ENCODE measurements around the gene LRRC66. TPM values are rescaled to one million over a fixed set of nuclear protein-coding genes. Genes with fewer than 3 reads are reported as not detected.

LRRC66 gene
- total RNA-seq, 1 experiment from 2014 or later: not detected

GRCh38 chr4:52017814-52018213 lies 2.3 kb downstream of the LRRC66 start:
- Histone ChIP-seq H3K27me3 (replicated peaks; ENCODE audit: control insufficient read depth, insufficient read depth, low read length) (no peaks in the 10 kb centered on the region), H3K4me1 (peaks cover 3% of the 10 kb centered on the region; the same call in 1 of the 2 replicates), H3K9me3 (no peaks in the 10 kb centered on the region), H3K4me3 (ENCODE audit: low read depth, low read length) (no peak overlapping the region), H3K36me3 (ENCODE audit: control insufficient read depth, insufficient read depth, low read length) (no peaks in the 10 kb centered on the region)
- H3K4me3 Mint-ChIP-seq (ENCODE audit: unreplicated experiment): no peak overlapping the region
- no peaks in the 10 kb centered on the region for H3K27me3 Mint-ChIP-seq (ENCODE audit: insufficient read depth, unreplicated experiment)
- no TSS peak for BruUV-seq (replicated peaks)
- DNase-seq: no peak
- ChIA-PET CTCF (no interaction called here), POLR2A (no interaction called here)
- TF ChIP-seq, protein P1, sequence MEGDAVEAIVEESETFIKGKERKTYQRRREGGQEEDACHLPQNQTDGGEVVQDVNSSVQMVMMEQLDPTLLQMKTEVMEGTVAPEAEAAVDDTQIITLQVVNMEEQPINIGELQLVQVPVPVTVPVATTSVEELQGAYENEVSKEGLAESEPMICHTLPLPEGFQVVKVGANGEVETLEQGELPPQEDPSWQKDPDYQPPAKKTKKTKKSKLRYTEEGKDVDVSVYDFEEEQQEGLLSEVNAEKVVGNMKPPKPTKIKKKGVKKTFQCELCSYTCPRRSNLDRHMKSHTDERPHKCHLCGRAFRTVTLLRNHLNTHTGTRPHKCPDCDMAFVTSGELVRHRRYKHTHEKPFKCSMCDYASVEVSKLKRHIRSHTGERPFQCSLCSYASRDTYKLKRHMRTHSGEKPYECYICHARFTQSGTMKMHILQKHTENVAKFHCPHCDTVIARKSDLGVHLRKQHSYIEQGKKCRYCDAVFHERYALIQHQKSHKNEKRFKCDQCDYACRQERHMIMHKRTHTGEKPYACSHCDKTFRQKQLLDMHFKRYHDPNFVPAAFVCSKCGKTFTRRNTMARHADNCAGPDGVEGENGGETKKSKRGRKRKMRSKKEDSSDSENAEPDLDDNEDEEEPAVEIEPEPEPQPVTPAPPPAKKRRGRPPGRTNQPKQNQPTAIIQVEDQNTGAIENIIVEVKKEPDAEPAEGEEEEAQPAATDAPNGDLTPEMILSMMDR (IDR thresholded peaks at IDR 0.05; ENCODE audit: insufficient read depth in 1 of 2, low read depth in 1 of 2, low read length in 1 of 2, severe bottlenecking in 1 of 2, unreplicated experiment in 1 of 2): no peak
- no peak overlapping the region for H3K27ac Mint-ChIP-seq (ENCODE audit: unreplicated experiment)
- no peaks in the 10 kb centered on the region for H3K4me1 Mint-ChIP-seq (ENCODE audit: low read depth, unreplicated experiment)
- no peaks in the 10 kb centered on the region for H3K9me3 Mint-ChIP-seq (ENCODE audit: unreplicated experiment)
- intact Hi-C loops (cut with micrococcal nuclease; ENCODE audit: unreplicated experiment): loop anchor here (10.0 kb wide), 1 partner anchor 63 kb away; no protein-coding TSS in a partner anchor
- H3K36me3 Mint-ChIP-seq (ENCODE audit: insufficient read depth, unreplicated experiment): no peaks in the 10 kb centered on the region

GRCh38 chr4:52016981-52017380 lies 3.2 kb downstream of the LRRC66 start:
- Mint-ChIP-seq H3K4me1 (ENCODE audit: low read depth, unreplicated experiment) (no peaks in the 10 kb centered on the region), H3K4me3 (ENCODE audit: unreplicated experiment) (no peak overlapping the region), H3K27ac (ENCODE audit: unreplicated experiment) (no peak overlapping the region), H3K27me3 (ENCODE audit: insufficient read depth, unreplicated experiment) (no peaks in the 10 kb centered on the region), H3K9me3 (ENCODE audit: unreplicated experiment) (no peaks in the 10 kb centered on the region), H3K36me3 (ENCODE audit: insufficient read depth, unreplicated experiment) (no peaks in the 10 kb centered on the region)
- DNase-seq: no peak
- BruUV-seq (replicated peaks): no TSS peak
- intact Hi-C loops (cut with micrococcal nuclease; ENCODE audit: unreplicated experiment): loop anchor here (10.0 kb wide), 1 partner anchor 62 kb away; no protein-coding TSS in a partner anchor
- no peaks in the 10 kb centered on the region for H3K36me3 ChIP-seq (ENCODE audit: control insufficient read depth, insufficient read depth, low read length)
- TF ChIP-seq, protein P1 (IDR thresholded peaks at IDR 0.05; ENCODE audit: insufficient read depth in 1 of 2, low read depth in 1 of 2, low read length in 1 of 2, severe bottlenecking in 1 of 2, unreplicated experiment in 1 of 2): no peak
- ChIA-PET POLR2A (no interaction called here), CTCF (no interaction called here)
- peaks cover 3% of the 10 kb centered on the region; the same call in 1 of the 2 replicates for H3K4me1 ChIP-seq
- H3K27me3 ChIP-seq (replicated peaks; ENCODE audit: control insufficient read depth, insufficient read depth, low read length): no peaks in the 10 kb centered on the region
- no peaks in the 10 kb centered on the region for H3K9me3 ChIP-seq
- H3K4me3 ChIP-seq (ENCODE audit: low read depth, low read length): no peak overlapping the region

GRCh38 chr4:52015366-52015765 lies 4.8 kb downstream of the LRRC66 start:
- peak in 1 of 2 experiments; percentile 32 for DNase-seq

More at GRCh38 chr4:52015366-52015765, 4.8 kb downstream of the LRRC66 start:
- no peaks in the 10 kb centered on the region for H3K36me3 Mint-ChIP-seq (ENCODE audit: insufficient read depth, unreplicated experiment)
- H3K27ac Mint-ChIP-seq (ENCODE audit: unreplicated experiment): no peak overlapping the region
- no peaks in the 10 kb centered on the region for H3K9me3 ChIP-seq
- H3K4me1 Mint-ChIP-seq (ENCODE audit: low read depth, unreplicated experiment): no peaks in the 10 kb centered on the region
- ChIA-PET POLR2A (no interaction called here), CTCF (interaction anchor here (1.0 to 1.7 kb wide), 2 partner anchors 120 to 173 kb away, joined by 5 to 8 read pairs; partner anchors contain the start of gene DCUN1D4)
- no peaks in the 10 kb centered on the region for H3K27me3 ChIP-seq (replicated peaks; ENCODE audit: control insufficient read depth, insufficient read depth, low read length)
- BruUV-seq (replicated peaks): no TSS peak
- TF ChIP-seq, protein P1 (IDR thresholded peaks at IDR 0.05; ENCODE audit: insufficient read depth in 1 of 2, low read depth in 1 of 2, low read length in 1 of 2, severe bottlenecking in 1 of 2, unreplicated experiment in 1 of 2): peak; percentile 28 to 31
- H3K4me3 ChIP-seq (ENCODE audit: low read depth, low read length): no peak overlapping the region
- no peaks in the 10 kb centered on the region for H3K36me3 ChIP-seq (ENCODE audit: control insufficient read depth, insufficient read depth, low read length)
- no peaks in the 10 kb centered on the region for H3K27me3 Mint-ChIP-seq (ENCODE audit: insufficient read depth, unreplicated experiment)
- intact Hi-C loops (cut with micrococcal nuclease; ENCODE audit: unreplicated experiment): loop anchor here (1.0 to 10.0 kb wide), 3 partner anchors 61 to 184 kb away; no protein-coding TSS in a partner anchor
- H3K4me1 ChIP-seq: peaks cover 3% of the 10 kb centered on the region; the same call in 1 of the 2 replicates
- no peaks in the 10 kb centered on the region for H3K9me3 Mint-ChIP-seq (ENCODE audit: unreplicated experiment)
- no peak overlapping the region for H3K4me3 Mint-ChIP-seq (ENCODE audit: unreplicated experiment)

Measured in Caco-2 (cell line).